ENCODE data around the gene ZNF782.
A peak's percentile ranks its signal among the peaks of the same experiment; 100 is the strongest.
"Not testable (repeated sequence)": the region's sequence is repeated elsewhere in the genome, so short reads cannot be mapped to it uniquely, and the experiment has no call there.

The ZNF782 gene

GRCh38 chr9:96874201-96874785, 20.0 kb upstream of the ZNF782 start:
- TF ChIP-seq CTCF (IDR thresholded peaks at IDR 0.05; ENCODE audit: poor library complexity, severe bottlenecking): no peak
- no peak for ATAC-seq (ENCODE audit: low read depth)
- DNase-seq (ENCODE audit: low spot score): no peak
- Histone ChIP-seq H3K4me1 (ENCODE audit: insufficient read depth, poor library complexity, severe bottlenecking) (peaks cover 10% of the 10 kb centered on the region), H3K27me3 (ENCODE audit: insufficient read depth, poor library complexity, severe bottlenecking) (no peaks in the 10 kb centered on the region), H3K4me3 (ENCODE audit: severe bottlenecking) (no peak overlapping the region), H3K9me3 (ENCODE audit: severe bottlenecking) (no peaks in the 10 kb centered on the region), H3K36me3 (ENCODE audit: low read depth) (no peaks in the 10 kb centered on the region), H3K27ac (ENCODE audit: poor library complexity, severe bottlenecking) (peak overlapping the region; percentile 97)

GRCh38 chr9:96871176-96871575, 16.9 kb upstream of the ZNF782 start:
- H3K27ac ChIP-seq (ENCODE audit: poor library complexity, severe bottlenecking): no peak overlapping the region
- H3K27me3 ChIP-seq (ENCODE audit: insufficient read depth, poor library complexity, severe bottlenecking): no peaks in the 10 kb centered on the region

GRCh38 chr9:96868709-96869108, 14.4 kb upstream of the ZNF782 start:
- H3K4me3 ChIP-seq (ENCODE audit: severe bottlenecking): no peak overlapping the region
- peaks cover 3% of the 10 kb centered on the region for H3K9me3 ChIP-seq (ENCODE audit: severe bottlenecking)
- no peak for TF ChIP-seq CTCF (IDR thresholded peaks at IDR 0.05; ENCODE audit: poor library complexity, severe bottlenecking)
- H3K27me3 ChIP-seq (ENCODE audit: insufficient read depth, poor library complexity, severe bottlenecking): no peaks in the 10 kb centered on the region
- H3K36me3 ChIP-seq (ENCODE audit: low read depth): no peaks in the 10 kb centered on the region
- no peak for DNase-seq (ENCODE audit: low spot score)
- no peak for ATAC-seq (ENCODE audit: low read depth)
- H3K4me1 ChIP-seq (ENCODE audit: insufficient read depth, poor library complexity, severe bottlenecking): peaks cover 12% of the 10 kb centered on the region
- no peak overlapping the region for H3K27ac ChIP-seq (ENCODE audit: poor library complexity, severe bottlenecking)

More at GRCh38 chr9:96871176-96871575, 16.9 kb upstream of the ZNF782 start:
- DNase-seq (ENCODE audit: low spot score) (no peak), ATAC-seq (ENCODE audit: low read depth) (peak; percentile 48)
- Histone ChIP-seq H3K4me1 (ENCODE audit: insufficient read depth, poor library complexity, severe bottlenecking) (peaks cover 20% of the 10 kb centered on the region), H3K4me3 (ENCODE audit: severe bottlenecking) (no peak overlapping the region), H3K36me3 (ENCODE audit: low read depth) (no peaks in the 10 kb centered on the region), H3K9me3 (ENCODE audit: severe bottlenecking) (no peaks in the 10 kb centered on the region)
- TF ChIP-seq CTCF (IDR thresholded peaks at IDR 0.05; ENCODE audit: poor library complexity, severe bottlenecking): no peak

- Histone ChIP-seq H3K4me3 (ENCODE audit: severe bottlenecking) (no peak overlapping the region), H3K27ac (ENCODE audit: poor library complexity, severe bottlenecking) (no peak overlapping the region), H3K27me3 (ENCODE audit: insufficient read depth, poor library complexity, severe bottlenecking) (no peaks in the 10 kb centered on the region), H3K9me3 (ENCODE audit: severe bottlenecking) (peaks cover 3% of the 10 kb centered on the region), H3K4me1 (ENCODE audit: insufficient read depth, poor library complexity, severe bottlenecking) (peaks cover 12% of the 10 kb centered on the region), H3K36me3 (ENCODE audit: low read depth) (no peaks in the 10 kb centered on the region)
- DNase-seq (ENCODE audit: low spot score): no peak
- no peak for TF ChIP-seq CTCF (IDR thresholded peaks at IDR 0.05; ENCODE audit: poor library complexity, severe bottlenecking)
- no peak for ATAC-seq (ENCODE audit: low read depth)
These were observed 12.9 kb upstream of the ZNF782 start for GRCh38 chr9:96867079-96867804.

- H3K4me3 ChIP-seq (ENCODE audit: severe bottlenecking); H3K9me3 ChIP-seq (ENCODE audit: severe bottlenecking); H3K27ac ChIP-seq (ENCODE audit: poor library complexity, severe bottlenecking); DNase-seq (ENCODE audit: low spot score); H3K27me3 ChIP-seq (ENCODE audit: insufficient read depth, poor library complexity, severe bottlenecking); ATAC-seq (ENCODE audit: low read depth); H3K36me3 ChIP-seq (ENCODE audit: low read depth): not testable (repeated sequence)
- peaks cover 14% of the 10 kb centered on the region for H3K4me1 ChIP-seq (ENCODE audit: insufficient read depth, poor library complexity, severe bottlenecking)
These were observed 10.9 kb upstream of the ZNF782 start for GRCh38 chr9:96865240-96865639.
